GM19025 (cell line): Measurements from ENCODE around the gene SYT3.
"Not testable (repeated sequence)": the region's sequence is repeated elsewhere in the genome, so short reads cannot be mapped to it uniquely, and the experiment has no call there.

Experiments used
- ATAC-seq: cut with Tn5 transposase; IDR thresholded peaks from one replicate; pipeline ENCODE4 v1.9.1; 2021; ENCODE audit warnings: mild to moderate bottlenecking, low read depth, moderate library complexity; ENCODE audit not compliant: unreplicated experiment

SYT3 gene

GRCh38 chr19:50644315-50644915, 4.7 kb upstream of the SYT3 start:
- no peak for ATAC-seq

DNA sequence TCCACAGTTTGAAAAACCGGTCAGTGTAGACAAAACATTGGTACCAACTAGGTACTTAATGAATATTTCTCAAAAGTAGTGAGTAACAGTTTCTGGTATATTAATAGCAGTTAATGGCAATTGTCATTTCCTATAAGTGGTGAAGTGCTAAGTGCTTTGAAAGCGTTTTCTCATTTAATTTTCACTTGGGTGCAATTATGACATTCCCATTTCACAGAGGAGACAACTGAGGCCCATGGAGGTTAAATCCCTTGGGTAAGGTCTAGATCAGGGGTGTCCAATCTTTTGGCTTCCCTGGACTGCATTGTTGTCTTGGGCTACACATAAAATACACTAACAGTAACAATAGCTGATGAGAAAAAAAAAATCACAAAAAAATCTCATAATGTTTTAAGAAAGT, 687 bp upstream of the SYT3 start:
- no peak for ATAC-seq

GRCh38 chr19:50638600-50638999, 1.1 kb downstream of the SYT3 start:
- ATAC-seq, result no peak

GRCh38 chr19:50636317-50637085, 3.2 kb downstream of the SYT3 start:
- no peak for ATAC-seq

DNA sequence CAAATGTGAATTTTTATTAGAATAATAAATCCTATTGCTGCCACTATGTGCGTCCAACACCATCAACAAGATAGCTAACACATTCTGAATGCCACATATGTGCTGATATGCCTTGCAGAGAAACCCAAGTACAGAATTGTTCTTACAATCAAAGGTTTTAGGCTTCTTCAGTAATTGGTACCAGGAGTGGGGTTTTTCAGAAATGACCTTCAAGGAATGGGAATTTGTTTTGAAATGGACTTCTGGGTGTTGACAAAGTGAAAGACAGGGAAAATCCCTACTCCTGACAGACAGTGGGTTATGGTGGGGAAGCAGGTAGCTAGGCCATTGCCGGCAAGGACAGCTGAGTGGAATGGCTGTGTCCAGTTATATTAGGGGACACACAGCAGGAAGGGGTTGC, 5.7 kb downstream of the SYT3 start:
- ATAC-seq, result no peak

DNA sequence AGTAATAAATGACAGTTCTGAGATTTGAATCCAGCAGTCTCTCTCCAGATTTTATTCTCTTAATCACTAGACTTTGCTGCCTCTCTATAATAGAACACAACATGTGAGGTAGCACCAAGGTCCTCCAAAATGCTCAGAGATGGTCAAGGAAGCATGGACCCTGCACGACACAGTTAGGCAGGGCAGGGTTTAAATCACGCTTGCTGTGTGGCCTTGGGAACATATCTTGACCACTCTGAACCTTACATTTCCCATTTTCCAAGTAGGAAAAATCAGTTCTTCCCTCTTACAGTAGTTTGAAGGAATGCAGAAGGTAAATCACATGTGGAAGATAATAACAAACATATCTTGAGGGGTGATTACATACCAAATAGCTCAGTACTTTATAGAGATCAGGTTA, 6.3 kb downstream of the SYT3 start:
- no peak for ATAC-seq

- ATAC-seq, result no peak
Measured at GRCh38 chr19:50632151-50632835, 7.4 kb downstream of the SYT3 start.

- no peak for ATAC-seq
Measured at GRCh38 chr19:50629801-50630200, 9.9 kb downstream of the SYT3 start.

GRCh38 chr19:50629194-50629593, 10.5 kb downstream of the SYT3 start:
- no peak for ATAC-seq

DNA sequence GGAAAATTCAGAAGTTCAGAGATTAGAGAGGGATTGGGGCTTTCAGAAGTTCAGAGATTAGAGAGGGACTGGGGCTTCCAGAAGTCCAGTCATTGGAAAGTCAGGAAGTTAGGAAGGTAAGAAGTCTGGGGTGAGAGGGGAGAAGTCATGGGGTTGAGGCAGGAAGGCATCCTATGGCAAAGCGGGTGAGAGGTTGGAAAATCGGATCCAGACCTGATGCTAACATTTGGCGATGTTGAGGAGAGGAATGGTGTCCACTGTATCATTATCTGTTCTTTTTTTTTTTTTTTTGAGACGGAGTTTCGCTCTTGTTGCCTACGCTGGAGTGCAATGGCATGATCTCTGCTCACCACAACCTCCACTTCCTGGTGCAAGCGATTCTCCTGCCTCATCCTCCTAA, 11.1 kb downstream of the SYT3 start:
- no peak for ATAC-seq

- no peak for ATAC-seq
Measured at GRCh38 chr19:50628146-50628545, 11.5 kb downstream of the SYT3 start.

GRCh38 chr19:50626795-50627194, 12.9 kb downstream of the SYT3 start:
- no peak for ATAC-seq

DNA sequence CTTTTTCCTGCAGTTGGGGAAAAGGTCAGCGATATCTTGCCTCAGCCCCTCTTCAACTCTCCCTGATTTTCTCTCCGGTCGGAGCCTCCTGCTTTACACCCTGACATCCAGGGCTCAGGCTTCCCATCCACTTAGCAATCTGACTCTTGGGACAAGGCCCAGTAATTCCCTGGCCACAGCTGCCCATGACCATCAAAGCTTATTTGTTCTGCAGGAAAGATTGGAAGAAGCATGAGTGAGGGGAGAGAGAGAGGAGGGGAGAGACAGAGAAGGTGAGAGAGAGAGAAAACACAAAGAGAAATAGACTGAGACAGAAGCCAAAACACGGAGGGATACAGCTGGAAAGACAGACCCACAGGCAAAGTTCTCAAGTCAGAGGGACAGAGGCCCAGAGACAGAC, 13.7 kb downstream of the SYT3 start:
- ATAC-seq, result no peak

DNA sequence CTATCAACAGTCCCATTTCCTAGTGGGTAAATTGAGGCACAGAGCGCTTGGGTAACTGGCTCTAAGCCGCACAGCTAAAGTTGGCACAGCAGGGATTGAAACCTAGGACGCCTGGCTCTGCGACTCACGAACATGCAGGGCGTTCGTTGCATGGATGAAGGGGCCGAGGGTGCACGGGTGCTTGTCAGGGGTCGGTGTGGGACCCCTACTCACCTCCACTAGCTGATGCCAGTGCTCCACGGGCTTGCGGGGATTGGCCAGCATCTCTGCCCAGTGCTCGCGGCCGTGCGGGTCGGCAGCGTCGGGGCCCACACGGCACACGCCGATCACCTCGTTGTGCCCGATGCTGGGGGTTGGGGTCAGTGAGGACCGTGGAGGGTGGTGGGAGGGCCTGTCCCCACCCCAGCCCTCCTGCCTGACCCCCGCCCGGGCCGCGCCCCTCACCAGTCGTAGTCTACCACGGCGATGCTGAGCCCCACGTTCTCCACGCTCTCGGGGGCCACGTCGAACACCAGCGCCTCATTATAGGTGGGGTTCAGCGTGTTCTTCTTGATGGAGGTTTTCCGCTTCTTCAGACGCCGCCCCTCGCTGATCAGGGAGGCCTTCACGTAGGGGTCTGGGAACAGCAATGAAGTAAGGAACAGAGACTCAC, 14.6 kb downstream of the SYT3 start:
- no peak for ATAC-seq

DNA sequence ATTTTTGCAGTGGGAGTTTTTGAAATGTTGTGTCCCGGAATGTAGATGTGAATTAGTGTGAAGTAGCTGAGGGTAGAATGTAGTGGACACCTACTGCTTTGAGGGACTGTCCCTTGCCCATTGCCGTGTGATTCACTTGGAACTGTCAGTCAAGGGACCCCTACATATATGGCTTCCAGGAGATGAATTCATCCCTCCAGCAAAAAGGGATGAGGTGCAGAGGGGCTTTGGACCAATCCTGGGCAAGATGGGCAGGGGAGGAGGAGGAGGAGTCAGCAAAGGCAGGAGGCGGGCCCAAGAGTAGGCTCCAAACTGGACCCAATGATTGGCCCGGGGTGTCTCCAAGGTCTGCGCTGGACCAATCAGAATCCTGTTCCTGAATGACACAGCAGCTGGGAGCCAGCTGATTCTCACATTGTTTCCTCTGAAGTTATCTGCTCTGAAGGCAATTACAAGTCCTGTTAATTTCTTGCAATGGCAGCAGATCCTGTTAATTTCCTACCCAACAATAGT, 19.2 kb downstream of the SYT3 start:
- not testable (repeated sequence) for ATAC-seq

DNA sequence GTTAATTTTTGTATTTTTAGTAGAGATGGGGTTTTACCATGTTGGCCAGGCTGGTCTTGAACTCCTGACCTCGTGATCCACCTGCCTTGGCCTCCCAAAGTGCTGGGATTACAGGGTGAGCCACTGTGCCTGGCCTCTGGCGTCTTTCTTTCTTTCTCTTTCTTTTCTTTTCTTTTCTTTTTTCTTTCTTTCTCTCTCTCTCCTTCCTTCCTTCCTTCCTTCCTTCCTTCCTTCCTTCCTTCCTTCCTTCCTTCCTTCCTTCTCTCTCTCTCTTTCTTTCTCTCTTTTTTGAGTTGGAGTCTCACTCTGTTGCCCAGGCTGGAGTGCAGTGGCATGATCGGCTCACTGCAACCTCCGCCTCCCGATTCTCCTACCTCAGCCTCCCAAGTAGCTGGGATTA, 20.5 kb downstream of the SYT3 start:
- not testable (repeated sequence) for ATAC-seq

DNA sequence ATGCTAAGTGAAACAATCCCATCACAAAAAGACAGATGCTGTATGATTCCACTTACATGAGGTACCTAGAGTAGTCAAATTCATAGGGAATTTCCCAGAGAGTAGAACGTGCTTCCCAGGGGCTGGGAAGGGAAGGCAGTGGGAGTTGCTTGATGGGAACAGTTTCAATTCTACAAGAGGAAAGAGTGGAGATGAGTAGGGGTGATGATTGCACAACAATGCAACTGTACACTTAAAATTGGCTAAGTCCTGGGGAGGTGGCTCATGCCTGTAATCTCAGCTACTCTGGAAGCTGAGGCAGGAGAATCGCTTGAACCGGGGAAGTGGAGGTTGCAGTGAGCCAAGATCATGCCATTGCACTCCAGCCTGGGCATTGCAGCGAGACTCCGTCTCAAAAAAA, 21.3 kb downstream of the SYT3 start:
- ATAC-seq, result not testable (repeated sequence)

DNA sequence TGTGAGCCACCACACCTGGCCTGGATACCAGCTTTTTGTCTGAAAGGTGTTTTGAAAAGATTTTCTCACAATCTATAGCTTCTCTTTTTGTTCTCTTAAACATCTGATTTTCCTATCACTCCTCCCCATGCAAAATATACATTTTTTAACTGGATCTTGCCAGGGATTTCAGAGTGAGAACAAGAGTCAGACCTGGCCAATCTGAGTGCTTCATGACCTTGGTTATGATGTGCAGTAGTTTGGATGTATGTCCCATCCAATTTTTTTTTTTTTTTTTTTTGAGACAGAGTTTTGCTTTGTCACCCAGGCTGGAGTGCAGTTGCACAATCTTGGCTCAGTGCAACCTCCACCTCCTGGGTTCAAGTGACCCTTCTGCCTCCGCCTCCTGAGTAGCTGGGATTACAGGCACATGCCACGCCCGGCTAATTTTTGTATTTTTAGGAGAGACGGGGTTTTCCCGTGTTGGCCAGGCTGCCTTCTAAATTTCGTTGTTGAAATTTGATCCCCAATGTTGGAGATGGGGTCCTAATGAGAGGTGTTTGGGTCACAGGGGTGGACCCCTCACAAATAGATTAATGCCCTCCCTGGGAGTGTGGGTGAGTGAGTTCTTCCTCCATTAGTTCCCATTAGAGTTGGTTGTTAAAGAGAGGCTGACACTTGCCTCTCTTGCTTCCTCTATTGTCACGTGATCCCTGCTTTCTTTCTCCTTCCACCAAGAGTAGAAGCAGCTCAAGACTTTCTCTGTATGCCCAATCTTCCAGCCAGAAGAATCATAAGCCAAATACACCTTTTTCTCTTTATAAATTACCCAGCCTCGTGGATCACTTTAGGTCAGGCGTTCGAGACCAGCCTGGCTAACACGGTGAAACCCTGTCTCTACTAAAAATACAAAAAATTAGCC, 26.9 kb downstream of the SYT3 start:
- not testable (repeated sequence) for ATAC-seq

DNA sequence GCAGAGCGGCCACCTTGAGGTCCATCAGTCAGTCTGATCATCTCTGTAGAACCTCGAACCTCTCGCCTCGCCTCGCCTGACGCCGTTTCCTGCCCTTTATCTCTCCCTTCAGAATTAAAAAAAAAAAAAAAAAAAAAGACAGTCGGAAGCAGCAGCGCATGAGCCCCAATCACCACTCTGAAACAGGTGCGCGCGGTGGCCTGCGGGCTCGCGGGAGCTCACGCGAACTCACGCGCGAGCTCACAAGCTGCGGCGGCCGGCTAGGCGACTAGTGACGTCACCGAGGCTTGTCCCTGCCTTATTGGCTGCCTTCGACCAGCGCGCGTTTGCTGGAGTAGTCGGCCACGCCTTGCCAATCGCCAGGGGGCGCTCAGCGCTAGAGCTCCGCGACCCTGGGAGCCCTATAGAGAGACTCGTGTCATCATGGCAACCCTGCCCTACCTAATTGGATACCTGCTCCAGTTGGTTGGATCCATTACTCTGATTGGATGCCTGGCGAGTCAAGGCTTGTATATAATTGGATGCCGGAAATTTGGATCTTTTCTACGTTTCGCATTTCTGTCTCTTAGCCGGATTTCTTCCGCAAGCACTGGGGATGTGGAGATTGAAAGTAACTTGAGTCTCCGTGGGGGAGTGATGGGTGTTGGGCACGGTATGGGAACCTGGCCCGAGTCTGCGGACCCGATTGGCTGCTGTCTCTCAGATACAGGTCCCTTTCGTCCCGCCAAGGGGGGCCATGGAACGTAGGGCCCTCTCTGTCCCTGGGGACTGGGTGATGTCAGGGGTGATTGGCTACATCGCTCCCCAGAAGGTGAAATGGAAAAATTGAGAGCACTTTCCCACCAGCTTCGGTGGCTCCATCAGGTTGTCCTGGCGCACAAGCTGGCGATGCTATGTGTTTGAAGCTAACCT, 31.6 kb downstream of the SYT3 start:
- no peak for ATAC-seq
